NCI-H748 (cell line): Measurements from ENCODE around the gene BCL2L13.

Source experiments
- DNase-seq: peaks from one replicate; lab custom pipeline; 2025; ENCODE audit not compliant: unreplicated experiment; lab: John Stamatoyannopoulos, UW

The BCL2L13 gene

GRCh38 chr22:17777005-17777716 is 138.6 kb downstream of the BCL2L13 start:
- DNase-seq, result no peak

- DNase-seq, result no peak
Measured at GRCh38 chr22:17777717-17778044, 139.1 kb downstream of the BCL2L13 start.

- no peak for DNase-seq
Measured at GRCh38 chr22:17778412-17778976, 139.9 kb downstream of the BCL2L13 start.

GRCh38 chr22:17779286-17780115 is 140.9 kb downstream of the BCL2L13 start:
- DNase-seq, result no peak

- no peak for DNase-seq
Measured at GRCh38 chr22:17780116-17780740, 141.7 kb downstream of the BCL2L13 start.
